ENCODE measurements around the gene LARGE1. TPM values are rescaled to one million over a fixed set of nuclear protein-coding genes. Genes with fewer than 3 reads are reported as not detected.

Gene LARGE1
- total and polyA plus RNA-seq, 9 of the 15 experiments (the other 6 are each of a cell fraction or from before 2014, with no cell fraction given) = 0.01 to 0.66 (median 0.14) TPM; not detected in 2

GRCh38 chr22:33682927-33683326 lies 237.3 kb downstream of the LARGE1 start:
- Histone ChIP-seq H3K9me1 (ENCODE audit: control insufficient read depth, insufficient read depth, low read length) (no peaks in the 10 kb centered on the region), H3K4me3 (no peak overlapping the region), H3K36me3 (ENCODE audit: control insufficient read depth, insufficient read depth, low read length) (no peaks in the 10 kb centered on the region), H3K9me3 (replicated peaks; ENCODE audit: control insufficient read depth, insufficient read depth, low read depth, low read length) (no peaks in the 10 kb centered on the region), H3K4me1 (replicated peaks in 1 of 2; ENCODE audit: control insufficient read depth in 2 of 2, insufficient read depth in 2 of 2, low read length in 2 of 2) (no peaks in the 10 kb centered on the region), H3K4me2 (ENCODE audit: insufficient read depth, low read length) (no peak overlapping the region), H3K27ac (ENCODE audit: extremely low read depth, low read depth, low read length) (no peak overlapping the region), H3K79me2 (ENCODE audit: control insufficient read depth, insufficient read depth, low read length) (no peaks in the 10 kb centered on the region), H4K20me1 (replicated peaks; ENCODE audit: control insufficient read depth, insufficient read depth, low read length) (no peaks in the 10 kb centered on the region), H3K27me3 (ENCODE audit: control insufficient read depth in 2 of 2, insufficient read depth in 2 of 2, low read length in 2 of 2) (no peaks in the 10 kb centered on the region), H2AFZ (ENCODE audit: low read depth, low read length) (no peak overlapping the region), H3K9ac (ENCODE audit: insufficient read depth in 1 of 2, low read depth in 2 of 2, low read length in 2 of 2) (no peak overlapping the region)
- no peak for TF ChIP-seq RBM22 (IDR thresholded peaks at IDR 0.05; ENCODE audit: low read depth, low read length, poor library complexity, severe bottlenecking)
- TF ChIP-seq HIVEP1 (CRISPR knock-in tag; IDR thresholded peaks at IDR 0.05) = no peak
- TF ChIP-seq NKRF (IDR thresholded peaks at IDR 0.05; ENCODE audit: borderline replicate concordance) = no peak
- TF ChIP-seq SMAD1 (IDR thresholded peaks at IDR 0.05; ENCODE audit: low read depth, low read length, partially characterized antibody) = no peak
- TF ChIP-seq MCM7 (IDR thresholded peaks at IDR 0.05) = no peak
- TF ChIP-seq NBN (IDR thresholded peaks at IDR 0.05; ENCODE audit: low read depth) = no peak
- TF ChIP-seq ZNF347 (CRISPR knock-in tag; IDR thresholded peaks at IDR 0.05; ENCODE audit: low read depth) = no peak
- no peak for TF ChIP-seq SMC3 (conservative IDR thresholded peaks at IDR 0.05; ENCODE audit: insufficient read depth, low read depth, low read length)
- TF ChIP-seq ZNF124 (CRISPR knock-in tag; IDR thresholded peaks at IDR 0.05) = no peak
- TF ChIP-seq TCF3 (CRISPR knock-in tag; IDR thresholded peaks at IDR 0.05) = no peak
- no peak for TF ChIP-seq ARNT (IDR thresholded peaks at IDR 0.05)
- TF ChIP-seq, protein P1, sequence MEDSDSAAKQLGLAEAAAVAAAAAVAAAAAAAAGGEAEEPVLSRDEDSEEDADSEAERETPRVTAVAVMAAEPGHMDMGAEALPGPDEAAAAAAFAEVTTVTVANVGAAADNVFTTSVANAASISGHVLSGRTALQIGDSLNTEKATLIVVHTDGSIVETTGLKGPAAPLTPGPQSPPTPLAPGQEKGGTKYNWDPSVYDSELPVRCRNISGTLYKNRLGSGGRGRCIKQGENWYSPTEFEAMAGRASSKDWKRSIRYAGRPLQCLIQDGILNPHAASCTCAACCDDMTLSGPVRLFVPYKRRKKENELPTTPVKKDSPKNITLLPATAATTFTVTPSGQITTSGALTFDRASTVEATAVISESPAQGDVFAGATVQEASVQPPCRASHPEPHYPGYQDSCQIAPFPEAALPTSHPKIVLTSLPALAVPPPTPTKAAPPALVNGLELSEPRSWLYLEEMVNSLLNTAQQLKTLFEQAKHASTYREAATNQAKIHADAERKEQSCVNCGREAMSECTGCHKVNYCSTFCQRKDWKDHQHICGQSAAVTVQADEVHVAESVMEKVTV (CRISPR knock-in tag; IDR thresholded peaks at IDR 0.05) = no peak
- TF ChIP-seq STAG1 (CRISPR knock-in tag; IDR thresholded peaks at IDR 0.05; ENCODE audit: borderline replicate concordance) = no peak
- no peak for TF ChIP-seq ZEB2 (IDR thresholded peaks at IDR 0.05)
- in situ Hi-C loops (cut with MboI) (no loop called here), intact Hi-C loops (cut with micrococcal nuclease) (no loop called here)
- ATAC-seq (no peak), DNase-seq (ENCODE audit: extremely low read depth in 1 of 4, low spot score in 3 of 4) (no peak), FAIRE-seq (no peak)
- POLR2A ChIA-PET = no interaction called here
- CTCF ChIA-PET (ENCODE audit: low intra/inter-chr PET ratio) = no interaction called here
- BruUV-seq (replicated peaks) = no TSS peak
- 0% methylated on average over 2 of the region's 2 CpGs for WGBS (ENCODE audit: insufficient coverage, low coverage, missing lambda C conversion rate)

All from K562 (cell line).